HG03457 (cell line): ENCODE measurements around the gene ARVCF.

Experiments
- ATAC-seq: cut with Tn5 transposase; IDR thresholded peaks from one replicate; pipeline ENCODE4 v1.9.1; 2021; ENCODE audit warnings: moderate number of reproducible peaks; ENCODE audit not compliant: unreplicated experiment

The ARVCF gene

DNA sequence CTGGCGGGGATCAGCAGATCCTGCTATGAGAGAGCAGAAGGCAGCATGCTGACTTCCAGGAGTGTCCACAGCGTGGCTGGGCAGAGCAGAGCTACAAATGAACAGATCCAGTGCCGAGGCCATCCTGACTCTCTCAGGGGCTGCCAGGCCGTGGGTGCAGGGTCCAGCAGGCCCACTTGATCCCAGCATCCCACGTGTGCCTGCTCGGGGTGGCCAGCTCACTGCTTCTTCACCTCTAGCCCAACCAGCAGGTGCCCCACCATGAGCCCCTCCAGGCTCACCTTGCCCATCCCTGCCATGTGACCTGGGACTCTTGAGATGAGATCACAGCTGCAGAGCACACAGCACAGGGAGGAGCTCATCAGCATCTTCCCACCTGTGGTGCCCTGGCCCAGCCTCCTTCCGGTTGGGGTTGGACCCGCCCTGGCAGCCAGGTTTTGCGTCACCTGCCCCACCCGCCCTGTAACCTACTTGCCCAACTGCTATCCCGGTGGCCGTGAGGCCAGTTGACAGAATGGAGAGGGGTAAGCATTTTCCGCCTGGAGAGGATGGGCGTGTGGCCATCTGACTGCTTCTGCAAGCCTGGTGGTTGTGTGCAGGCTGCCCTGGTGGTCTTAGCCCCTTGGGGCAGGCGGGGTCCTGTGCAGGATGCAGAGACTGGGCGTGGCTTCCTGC, 15.2 kb upstream of the ARVCF start:
- no peak for ATAC-seq

DNA sequence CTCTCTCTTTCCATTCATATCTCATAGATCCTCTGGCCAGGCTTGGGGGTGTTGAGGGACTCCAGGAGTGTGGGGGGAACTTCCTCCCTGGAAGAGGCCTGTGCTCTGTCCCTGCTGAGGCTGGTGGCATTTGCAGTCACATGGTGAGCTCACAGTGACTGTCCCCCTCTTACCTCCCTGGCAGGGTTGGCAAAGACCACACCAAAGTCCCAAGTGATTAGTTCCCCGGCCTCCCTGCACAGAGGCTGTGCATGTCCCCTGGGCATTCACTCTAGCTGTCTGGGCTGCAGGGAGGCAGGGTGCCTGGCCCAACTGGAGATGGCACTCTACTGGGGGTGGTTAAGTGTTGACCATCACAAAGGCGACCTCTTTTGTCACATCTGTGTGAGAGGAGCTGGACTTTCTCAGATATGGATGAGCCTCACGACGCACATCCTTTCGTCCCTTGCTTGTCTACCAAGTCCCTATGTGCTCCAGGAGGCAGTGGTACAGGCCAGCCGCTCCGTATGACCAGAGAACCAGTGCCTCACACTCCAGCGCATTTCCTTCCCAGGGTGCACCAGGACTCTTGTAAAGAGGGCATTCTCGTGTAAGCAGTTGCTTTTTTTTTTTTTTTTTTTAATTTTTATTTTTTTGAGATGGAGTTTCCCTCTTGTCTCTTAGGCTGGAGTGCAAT, 13.1 kb upstream of the ARVCF start:
- ATAC-seq: no peak

DNA sequence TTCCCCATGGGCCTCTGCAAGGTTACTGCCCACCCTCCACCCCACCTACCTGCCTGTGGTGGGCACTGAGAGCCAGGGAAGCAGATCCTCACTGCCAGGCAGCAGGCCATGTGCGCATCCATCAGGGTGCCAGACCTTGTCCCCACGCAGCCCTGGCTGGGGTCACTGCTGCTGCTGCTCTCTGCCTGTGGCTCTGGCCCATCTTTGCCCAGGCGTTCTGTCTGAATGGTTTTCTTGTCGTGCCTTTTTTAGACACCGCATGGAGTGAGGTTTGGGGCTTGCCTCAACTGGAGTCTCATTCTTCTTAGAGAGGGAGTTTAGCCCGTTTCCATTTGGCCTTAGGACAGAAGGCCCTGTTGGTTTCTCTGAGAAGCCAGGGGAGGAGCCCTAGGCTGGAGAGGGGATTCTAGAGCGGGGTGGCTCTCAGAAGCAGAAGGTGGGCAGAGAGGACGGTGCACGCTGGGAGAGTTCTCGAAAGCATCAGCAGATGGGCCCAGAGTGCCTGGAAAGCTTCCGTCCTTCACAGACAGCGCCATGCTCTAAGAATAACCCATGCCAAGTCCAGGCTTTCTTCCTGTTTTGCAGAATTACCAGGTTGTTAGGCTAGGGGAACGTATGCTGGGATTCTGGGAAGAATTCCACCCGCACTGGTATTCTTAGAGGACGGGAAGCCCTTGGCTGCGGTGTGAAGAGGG, 12.4 kb upstream of the ARVCF start:
- no peak for ATAC-seq

DNA sequence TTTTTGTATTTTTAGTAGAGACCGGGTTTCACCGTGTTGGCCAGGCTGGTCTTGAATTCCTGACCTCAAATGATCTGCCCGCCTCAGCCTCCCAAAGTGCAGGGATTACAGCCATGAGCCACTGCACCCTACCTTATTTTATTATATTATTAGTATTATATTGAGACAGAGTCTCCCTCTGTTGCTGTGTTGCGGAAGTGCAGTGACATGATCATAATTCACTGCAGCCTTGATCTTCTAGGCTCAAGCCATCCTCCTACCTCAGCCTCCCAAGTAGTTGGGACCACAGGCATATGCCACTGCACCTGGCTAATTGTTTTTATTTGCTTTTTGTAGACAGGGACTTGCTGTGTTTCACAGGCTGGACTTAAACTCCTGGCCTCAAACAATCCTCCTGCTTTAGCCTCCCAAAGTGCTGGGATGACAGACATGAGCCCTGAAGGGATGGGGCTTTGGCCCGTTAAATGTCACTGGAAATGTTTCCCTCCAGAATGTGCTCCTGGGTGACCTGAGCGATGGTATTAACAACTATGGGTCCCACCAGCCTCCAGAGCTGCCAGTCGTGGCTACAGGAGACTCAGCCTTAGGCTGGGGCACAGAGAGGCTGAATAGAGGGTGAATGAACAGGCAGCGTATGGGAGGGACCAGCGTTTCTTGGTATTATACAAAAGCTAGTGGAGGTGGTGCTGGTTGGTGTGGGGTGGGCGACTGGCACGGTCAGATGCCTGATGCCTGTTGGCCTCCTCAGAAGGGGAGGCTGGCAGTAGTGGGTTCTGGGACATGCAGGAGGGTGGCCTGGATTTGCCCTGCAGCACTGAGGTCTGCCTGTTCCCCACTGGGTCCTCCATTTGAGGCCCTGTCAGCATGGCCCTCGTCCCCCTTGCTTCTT, 11.6 kb upstream of the ARVCF start:
- no peak for ATAC-seq

DNA sequence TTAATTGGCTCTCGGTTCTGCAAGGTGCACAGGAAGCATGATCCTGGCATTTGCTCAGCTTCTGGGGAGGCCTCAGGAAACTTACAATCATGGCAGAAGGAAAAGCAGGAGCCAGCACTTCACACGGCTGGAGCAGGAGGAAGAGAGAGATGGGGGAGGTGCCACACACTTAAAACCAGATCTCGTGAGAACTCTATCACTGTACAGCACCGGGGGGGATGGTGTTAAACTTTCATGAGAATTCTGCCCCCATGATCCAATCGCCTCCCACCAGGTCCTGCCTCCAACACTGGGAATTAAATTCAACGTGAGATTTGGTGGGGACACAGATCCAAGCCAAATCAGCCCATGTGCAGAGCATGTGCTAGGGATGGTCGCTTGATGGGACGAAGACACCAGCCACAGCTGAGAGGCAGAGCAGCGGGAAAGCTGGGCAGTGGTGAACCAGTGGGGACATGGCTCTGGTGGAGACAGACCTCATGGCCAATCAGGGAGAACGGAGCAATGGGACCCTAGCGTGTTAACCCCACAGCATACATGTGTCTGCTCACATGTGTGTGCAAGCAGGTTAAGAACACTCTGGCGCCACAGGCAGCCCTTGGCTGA, 10.5 kb upstream of the ARVCF start:
- no peak for ATAC-seq

DNA sequence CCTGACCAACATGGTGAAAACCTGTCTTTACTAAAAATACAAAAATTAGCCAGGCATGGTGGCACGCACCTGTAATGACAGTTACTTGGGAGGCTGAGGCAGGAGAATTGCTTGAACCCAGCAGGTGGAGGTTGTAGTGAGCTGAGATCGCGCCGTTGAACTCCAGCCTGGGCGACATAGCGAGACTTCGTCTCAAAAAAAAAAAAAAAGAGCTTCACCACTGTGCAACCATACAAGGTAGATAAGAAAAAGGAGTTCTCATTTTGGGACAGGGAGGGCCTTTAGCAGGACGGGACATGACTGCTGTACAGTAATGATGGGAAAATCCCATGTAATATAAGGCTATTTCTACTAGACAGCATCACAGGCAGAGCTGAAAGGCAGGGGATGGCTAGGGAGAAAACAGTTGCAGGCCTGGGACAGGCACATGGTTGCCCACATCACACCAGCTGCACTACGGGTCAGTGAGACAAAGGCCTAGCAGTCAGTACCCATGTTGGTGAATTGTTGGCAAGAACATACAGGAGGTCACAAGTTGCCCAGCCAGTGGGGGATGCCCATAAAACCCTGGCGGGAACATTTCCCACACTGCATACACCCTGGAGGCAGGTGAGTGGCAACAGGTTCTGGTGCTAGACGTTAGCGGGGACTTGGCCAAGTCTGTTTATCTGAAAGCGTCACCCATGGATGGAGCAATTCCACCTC, 9.7 kb upstream of the ARVCF start:
- no peak for ATAC-seq

DNA sequence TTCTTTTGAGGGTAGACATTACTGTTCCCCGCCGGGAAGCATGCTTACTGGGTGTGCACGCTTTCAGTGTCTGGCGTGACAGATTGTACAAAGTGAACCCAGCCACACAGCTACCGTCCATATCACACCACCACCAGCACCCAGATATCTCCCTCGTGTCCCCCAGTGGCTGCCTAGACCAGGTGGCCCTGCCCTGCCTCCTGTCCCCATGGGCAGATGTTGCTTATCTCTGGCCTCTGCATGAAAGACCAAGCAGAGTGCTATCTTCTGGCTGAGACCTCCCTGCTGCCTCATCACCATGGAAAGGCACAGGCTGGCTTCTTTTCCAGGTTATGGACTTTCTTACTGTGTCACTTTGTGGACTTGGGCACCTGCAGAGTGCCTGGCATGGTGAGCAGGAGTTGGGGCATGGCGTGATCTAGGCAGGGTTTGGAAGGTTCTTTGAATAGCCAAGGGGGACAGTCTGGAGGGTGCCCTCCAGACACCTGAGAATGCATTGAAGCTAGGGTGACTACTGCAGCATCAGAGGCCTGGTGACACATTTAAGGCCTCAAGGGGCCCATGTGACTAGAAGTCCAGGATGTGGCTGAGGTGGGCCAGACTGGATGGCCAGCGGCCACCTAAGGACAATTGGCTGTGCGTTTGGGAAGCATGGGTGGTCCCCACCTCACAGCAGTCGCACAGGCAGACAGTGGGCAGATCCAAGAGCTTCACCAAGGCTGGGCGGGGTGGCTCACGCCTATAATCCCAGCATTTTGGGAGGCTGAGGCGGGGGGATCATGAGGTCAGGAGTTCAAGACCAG, 9.0 kb upstream of the ARVCF start:
- ATAC-seq: no peak

- no peak for ATAC-seq
These were observed 8.2 kb upstream of the ARVCF start for GRCh38 chr22:20024650-20025397.

DNA sequence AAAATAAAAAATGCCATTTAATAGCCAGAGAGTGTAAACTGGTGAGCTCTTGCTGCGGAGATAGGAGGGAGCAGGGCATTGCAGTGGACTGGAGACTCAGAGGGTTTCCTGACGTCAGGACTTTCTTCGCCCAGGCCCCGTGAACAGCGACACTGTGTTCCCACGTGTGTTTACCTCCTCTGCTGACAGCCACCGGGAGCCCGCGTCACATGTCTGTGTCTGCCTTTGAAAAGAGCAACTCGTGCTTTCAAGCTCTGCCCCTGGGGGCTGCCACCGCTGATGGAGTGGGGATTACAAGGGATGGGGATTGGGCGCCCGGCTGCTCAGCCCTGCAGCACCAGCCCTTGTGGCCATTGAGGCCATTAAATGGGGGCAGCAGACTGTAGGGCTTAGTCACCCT, 7.6 kb upstream of the ARVCF start:
- no peak for ATAC-seq

DNA sequence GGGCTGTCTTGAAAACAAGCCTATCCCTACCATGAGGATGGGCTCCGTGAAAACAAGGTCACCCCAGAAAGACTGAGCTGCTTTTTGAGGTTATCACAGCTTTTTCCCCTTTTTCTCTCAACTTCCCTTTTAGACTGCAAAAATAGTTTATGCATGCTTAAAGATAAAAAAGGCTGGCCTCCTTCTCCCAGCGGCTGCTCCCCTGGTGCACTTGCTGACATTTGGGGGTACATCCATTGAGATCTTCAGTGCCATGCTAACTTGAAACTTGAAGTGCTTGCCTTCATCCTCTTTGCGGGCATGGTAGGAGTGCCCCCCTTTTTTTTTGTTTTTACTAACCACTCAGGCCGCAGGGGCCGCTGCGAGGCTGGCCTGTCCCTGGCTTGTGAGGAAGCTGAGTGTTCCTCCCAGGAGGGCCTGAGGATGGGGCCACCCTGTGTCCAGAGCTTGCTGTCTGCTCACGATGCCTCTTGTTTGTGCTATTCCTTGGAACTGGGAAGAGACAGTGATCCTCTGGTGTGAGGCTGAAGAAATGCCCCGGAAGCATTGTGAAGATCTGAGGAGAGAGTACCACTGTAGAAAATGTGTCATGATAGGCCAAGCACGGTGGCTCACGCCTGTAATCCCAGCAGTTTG, 6.5 kb upstream of the ARVCF start:
- no peak for ATAC-seq

DNA sequence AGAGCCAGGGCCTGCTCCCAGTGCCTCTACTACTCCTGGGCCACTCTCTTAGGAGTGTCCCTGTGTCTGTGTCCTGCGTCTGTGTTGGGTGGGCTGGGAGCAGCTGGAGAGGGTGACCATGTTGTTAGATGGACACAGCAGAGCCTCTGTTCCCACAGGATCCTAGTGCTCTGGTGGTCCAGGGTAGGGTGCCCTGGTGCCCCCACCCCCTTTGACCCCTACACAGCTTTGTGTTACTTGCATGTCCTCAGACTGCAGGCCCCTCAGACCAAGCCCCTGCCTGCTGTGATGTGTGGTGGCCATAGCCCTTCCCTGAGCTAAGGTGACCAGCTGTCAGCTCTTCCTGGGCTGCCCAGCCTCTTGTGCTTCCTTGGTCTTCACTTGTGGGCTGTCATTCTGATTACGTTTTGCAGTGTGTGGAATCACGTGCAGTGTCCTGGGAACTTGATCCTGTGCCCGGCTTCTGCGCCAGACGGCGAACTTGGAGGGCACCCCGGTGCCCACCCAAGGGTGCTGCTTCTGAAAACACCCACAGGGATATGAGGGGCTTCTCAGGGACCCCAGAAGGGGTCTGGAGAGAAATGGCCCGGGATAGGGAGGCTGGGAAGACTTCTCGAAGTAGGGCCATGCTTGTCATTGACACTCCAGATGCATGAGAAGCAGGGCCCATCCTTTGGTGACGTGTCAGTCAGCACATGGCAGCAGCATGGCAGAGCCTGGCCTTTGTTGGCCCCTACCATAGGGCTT, 5.8 kb upstream of the ARVCF start:
- ATAC-seq: no peak

- ATAC-seq: no peak
These were observed 4.9 kb upstream of the ARVCF start for GRCh38 chr22:20021196-20022181.

GRCh38 chr22:20020533-20021195, 4.0 kb upstream of the ARVCF start, which contains the start of gene TANGO2:
TANGO2 (plus strand) TSS chr22:20021110; CDS start chr22:20036799, 15,689 bp downstream.
- peak; percentile 63 for ATAC-seq

DNA sequence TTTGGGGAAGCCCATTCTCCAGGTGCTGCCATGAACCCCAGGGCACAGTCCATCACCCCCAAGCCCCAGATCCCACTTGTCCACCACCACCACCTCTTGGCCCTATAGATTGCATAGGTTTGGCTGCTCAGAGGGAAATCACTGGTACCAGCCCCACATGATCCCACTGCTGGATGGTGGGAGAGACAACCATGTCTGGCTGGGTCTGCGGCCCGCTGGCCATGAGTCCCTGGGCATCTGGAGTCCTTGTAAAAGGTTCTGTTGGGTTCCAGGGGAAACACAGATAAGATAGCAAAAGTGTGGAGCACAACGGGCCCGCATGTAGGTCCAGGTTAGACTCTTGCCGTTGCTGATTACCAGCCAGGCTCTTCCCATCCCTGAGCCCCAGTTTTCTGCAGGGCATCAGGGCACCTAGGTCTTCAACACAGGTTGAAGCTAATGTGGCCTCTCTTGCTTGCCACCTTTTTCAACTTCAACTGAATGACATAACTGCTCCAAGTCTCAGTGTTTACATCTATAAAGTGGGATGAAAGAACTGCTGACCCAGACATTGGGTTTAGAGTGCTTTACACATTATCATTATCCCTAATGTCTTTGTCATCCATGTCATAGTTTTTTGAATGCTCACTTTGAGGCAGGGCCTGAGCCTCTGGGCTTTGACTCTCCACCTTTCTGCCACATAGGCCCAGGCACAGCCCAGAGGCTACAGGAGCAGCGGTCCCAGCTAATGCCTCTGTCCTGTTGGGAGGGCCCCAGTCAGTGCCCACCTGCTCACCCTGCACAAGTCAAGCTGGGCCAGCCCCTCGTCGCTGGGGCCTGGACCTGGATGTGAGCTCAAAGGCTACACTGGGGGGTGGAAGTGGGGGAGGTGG, 3.3 kb upstream of the ARVCF start:
- ATAC-seq: no peak

- ATAC-seq: no peak
These were observed 1.4 kb upstream of the ARVCF start for GRCh38 chr22:20018001-20018400.
